DMS153 treated with DMSO at 0.1 percent for 48 hours (cell line): ENCODE results near the gene LARGE1.

Experiments used
- DNase-seq: peaks from one replicate; lab custom pipeline; 2025; ENCODE audit not compliant: unreplicated experiment; lab: John Stamatoyannopoulos, UW

Gene LARGE1

DNA sequence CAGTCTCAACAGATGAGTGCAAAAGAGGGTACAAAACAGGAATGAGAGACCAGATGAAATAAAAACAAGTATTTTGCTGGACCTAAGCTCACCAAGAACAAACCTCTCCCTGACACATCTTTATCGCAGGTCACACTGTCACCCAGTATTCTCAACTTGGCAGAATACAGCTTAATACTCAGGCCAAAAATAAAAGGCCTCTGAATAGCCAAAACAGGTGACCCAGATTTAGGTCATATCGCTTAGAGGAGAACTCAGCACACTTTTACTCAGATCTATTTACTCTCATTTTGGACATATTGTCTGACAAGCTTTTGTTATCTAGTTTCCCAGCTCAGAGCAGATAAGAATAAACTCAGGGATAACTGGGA lies 645.2 kb downstream of the LARGE1 start:
- no peak for DNase-seq

DNA sequence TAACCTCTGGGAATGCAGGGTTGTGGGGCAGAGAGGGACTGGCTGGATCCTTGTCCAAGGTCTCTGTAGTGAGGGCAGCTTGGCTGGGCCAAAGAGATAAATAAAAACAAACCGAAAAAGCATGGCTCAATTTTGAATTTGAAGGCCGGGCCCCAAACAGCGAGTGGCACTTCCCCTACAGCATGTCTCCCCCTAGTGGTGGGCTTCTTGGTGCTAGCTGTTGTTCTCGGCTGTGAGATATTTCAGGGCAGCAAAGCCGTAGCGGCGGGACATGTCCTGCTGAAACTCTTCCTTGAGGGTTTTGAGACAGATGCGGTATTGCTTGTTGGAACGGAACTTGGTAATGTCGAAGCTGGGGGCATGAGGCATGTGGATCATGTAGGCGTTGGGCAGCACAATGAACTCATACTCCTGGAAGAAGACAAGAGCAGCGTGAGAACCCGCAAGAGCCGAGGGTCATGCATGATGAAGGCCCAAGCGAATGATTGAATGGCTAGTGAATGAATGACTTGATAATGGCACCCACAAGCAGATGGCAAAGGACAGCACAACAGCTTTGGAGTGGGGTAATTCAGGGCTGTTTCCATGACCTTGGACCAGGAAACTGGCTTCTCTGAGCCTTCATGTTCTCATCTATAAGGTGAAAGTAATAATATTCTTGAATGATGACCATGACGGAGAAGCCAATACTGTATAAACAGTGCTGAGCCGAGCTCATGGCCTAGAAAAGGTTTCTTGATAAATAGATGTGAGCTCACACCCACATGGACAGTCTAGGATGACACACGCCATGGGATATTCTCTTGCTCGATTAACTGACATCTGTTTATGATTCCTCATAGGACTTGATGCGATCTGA lies 645.8 kb downstream of the LARGE1 start:
- no peak for DNase-seq

DNA sequence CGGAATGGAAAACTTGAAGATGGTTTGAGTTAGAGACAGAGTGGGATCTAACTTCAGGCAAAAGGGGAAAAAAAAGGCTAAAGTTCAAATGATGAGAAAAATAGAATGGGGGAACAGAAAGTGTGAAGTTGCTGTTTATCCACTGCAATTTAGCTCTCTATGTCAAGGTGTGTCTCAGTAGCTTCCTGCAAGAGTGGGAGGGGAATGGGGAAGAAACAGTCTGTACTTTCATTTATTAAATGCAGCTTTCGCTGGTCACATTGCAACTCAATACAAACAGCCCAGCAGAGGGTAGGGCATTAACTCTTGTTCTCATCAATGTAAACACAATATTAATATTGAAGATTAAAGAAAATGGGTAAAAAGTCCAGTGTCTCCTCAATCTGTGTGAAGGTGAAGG lies 647.4 kb downstream of the LARGE1 start:
- DNase-seq = no peak

DNA sequence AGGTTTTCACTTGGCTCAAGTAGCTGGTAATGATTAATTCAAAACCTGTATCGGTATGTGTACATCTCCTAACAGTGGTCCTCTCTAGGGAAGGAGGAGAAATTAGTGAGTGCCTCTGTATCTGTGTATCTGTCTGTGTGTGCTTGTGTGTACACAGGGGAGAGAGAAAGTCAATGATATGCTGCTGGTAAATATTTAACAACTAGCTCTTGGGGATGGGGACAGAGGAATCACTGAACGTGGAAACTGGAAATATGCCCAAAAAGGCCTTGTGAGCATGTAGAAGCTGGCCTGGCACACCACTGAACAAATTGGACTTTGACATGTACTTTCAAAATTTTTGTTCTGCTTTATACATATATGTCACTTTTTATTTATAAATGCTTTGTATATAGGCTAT lies 648.1 kb downstream of the LARGE1 start:
- no peak for DNase-seq

DNA sequence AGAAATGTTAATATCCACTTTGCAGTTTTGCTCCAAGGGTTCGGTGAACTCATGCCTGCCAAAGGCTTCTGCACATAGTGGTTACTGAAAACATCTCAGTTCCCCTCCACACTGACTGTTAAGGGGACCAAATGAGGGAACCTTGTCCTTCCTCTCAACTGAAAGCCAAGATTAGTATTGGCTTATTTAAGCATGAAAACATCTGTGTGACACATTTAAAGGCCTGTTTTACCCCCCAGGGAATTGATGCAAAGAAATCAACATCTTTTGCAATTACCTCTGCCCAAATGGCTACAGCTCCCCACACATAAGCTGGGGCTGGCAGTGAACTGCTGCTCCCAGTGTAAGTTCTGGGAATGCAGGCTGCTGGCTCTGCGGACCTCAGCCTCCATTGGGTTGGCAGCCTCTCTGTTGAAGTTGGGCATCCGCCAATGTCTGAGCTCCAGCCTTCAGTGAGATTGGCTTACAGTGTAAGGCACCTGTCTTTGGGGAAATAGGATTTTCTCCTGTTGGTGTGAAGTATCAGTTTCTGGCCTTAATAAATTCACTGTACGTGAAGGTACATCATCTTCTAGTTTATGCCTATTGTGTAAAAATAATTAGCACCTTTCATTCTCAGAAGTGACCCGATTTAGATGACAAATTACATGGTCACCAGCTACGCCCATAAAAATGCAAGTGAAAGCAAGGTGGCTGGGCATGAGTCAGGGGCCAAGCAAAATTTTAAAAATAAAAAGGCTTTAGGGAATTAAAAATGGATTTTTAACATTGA lies 648.7 kb downstream of the LARGE1 start:
- no peak for DNase-seq

DNA sequence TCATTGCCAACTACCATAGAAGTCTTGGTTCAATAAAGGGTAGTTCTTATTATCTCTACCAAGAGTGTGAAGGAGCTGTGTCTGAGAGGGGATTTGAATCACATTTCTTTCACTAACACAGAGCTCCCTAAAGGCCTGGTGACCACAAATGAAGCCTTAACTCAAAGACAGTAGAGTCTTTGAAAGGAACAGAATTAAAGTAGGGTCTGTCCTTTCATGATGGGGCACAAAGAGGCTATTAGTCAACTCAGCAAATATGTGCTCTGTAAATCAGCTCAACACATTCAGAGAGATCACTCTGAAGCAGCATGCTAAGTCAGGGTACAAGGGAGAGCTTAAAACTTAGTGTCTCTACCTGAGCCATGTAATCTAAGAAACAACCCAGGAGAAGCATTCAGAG lies 649.7 kb downstream of the LARGE1 start:
- no peak for DNase-seq

DNA sequence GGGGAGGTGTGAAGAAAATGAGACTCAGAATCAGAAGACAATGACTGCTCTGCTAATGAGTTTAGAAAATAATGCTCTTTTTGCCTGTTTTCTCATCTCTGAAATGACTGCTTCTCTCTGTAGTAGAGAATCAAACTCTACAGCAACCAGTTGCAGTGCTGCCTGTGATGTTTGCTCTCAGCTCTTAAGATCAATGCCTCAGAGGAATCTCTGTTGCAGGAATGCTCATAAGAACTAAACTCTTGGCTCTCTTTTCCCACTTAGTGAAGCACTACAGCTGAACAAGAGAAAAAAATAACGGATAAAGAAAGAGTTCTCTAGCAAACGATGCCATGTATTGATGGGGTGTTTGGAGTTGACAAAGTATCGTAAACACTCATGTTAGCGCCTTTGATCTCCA lies 658.6 kb downstream of the LARGE1 start:
- DNase-seq = no peak

- DNase-seq = no peak
Observed at GRCh38 chr22:33260498-33260897, 659.8 kb downstream of the LARGE1 start.

- no peak for DNase-seq
Observed at GRCh38 chr22:33255791-33256190, 664.5 kb downstream of the LARGE1 start.

DNA sequence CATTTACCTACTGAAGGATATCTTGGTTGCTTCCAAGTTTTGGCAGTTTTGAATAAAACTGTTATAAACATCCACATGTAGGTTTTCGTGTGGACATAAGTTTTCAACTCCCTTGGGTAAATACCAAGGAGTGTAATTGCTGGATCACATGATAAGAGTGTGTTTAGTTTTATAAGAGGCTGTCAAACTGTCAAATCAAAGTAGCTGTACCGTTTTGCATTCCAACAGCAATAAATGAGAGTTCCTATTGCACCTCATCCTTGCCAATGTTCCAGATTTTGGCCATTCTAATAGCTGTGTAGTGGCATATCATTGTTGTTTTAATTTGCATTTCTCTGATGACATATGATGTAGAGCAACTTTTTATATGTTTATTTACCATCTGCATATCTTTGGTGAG lies 671.3 kb downstream of the LARGE1 start:
- DNase-seq = no peak

DNA sequence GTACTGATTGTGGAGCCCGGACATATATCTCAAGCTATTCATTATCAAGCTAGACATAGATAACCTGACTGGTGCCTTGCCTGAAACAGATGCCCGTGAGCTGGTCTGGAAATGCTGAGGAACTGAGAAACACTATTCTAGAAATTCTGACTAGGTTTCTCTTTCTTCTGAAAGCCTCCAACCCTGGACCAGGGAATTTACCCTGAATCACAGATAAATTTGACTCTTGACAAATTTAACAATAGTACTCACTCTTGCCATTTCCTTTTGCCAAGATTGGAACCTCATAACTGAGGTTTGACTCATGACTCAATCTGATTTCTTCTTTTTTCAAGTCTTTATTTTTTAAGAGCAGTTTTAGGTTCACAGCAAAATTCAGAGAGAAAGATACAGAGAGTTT lies 672.5 kb downstream of the LARGE1 start:
- DNase-seq = no peak

GRCh38 chr22:33242078-33242477 lies 678.2 kb downstream of the LARGE1 start:
- no peak for DNase-seq

DNA sequence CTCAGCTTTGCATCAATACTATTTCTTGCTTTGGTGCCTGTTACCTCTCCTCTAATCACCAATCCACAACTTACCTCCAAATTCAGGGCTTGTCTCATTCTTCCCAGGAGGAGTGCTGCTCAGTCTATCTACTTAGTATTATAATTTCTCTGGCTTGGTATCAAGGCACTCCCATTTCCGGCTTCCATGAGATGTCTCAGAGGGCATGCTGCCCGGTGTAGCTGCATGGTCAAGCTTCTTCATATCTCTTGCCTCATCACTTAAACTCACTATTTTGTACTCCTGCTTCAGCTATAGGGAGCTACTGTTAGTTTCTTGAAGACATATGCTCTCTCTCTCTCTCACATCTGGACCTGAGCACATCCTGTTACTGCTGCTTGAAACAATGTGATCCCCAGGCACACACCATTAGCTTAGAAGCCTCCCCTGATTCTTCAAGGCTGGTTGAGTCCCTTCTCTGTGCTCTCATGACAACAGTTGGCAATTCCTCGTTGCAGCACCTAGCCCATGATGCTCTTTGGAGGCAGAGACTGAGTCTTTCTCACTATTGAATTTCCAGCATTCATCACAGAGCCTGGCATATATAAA lies 679.3 kb downstream of the LARGE1 start:
- no peak for DNase-seq

- DNase-seq = no peak
Observed at GRCh38 chr22:33232071-33232470, 688.2 kb downstream of the LARGE1 start.

- DNase-seq = no peak
Observed at GRCh38 chr22:33227791-33228190, 692.5 kb downstream of the LARGE1 start.

DNA sequence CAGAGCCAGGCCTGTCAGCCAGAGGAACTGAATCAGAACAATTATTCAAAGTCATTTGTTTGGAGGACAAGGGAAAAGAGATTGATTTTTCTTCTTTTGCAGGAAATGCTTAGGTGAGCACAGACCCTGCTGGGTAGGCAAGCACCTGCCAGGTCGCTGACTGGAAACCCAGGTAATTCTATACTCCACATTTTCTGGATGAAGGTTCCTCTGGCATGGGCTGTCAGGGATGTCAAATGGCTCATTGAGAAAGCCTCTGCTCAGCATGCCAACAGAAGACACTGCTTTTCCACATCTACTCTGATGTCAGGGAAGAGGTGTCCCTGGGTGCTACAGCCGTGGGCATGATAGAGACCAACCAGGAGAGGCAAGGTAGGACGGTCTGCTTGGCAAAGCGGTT lies 695.4 kb downstream of the LARGE1 start:
- DNase-seq = no peak
